BJ (cell line): ENCODE results near the gene SLC2A2. TPM values are rescaled to one million over a fixed set of nuclear protein-coding genes. Genes with fewer than 3 reads are reported as not detected.
A peak's percentile ranks its signal among the peaks of the same experiment; 100 is the strongest.

Experiments used
- CTCF ChIA-PET: fragments of 350-600 bp; formaldehyde crosslinking; extraction: SDS; loops from one replicate; lab custom pipeline; 2021; ENCODE audit warnings: antibody characterized with exemption, inconsistent platforms; lab: Yijun Ruan, JAX
- POLR2A ChIA-PET: fragments of 300-600 bp; sonication (Branson Sonifier 250); formaldehyde crosslinking; extraction: SDS; loops from one replicate; lab custom pipeline; 2021; ENCODE audit warnings: antibody characterized with exemption; lab: Charles Lee
- DNase-seq: peaks from one replicate; pipeline ENCODE4 v3.0.0-alpha.2; 2011; ENCODE audit warnings: low read depth
- H3K27me3 ChIP-seq: 2 replicates; pipeline ENCODE4 v1.6.0; 2011; ENCODE audit warnings: low read length; ENCODE audit not compliant: control insufficient read depth, insufficient read depth
- H3K36me3 ChIP-seq: 2 replicates; pipeline ENCODE4 v1.5.1; 2011; ENCODE audit warnings: low read length; ENCODE audit not compliant: control insufficient read depth, insufficient read depth
- H3K4me3 ChIP-seq: 2 replicates; pipeline ENCODE4 v1.5.1; 2011; ENCODE audit warnings: low read depth, mild to moderate bottlenecking, control low read depth, low read length
- polyA plus RNA-seq: library from polyadenylated mRNA; depleted of rRNA; stranded (reverse); fragments of >200 nt; gene quantifications from 2 replicates; pipeline ENCODE4 v1.2.3, GENCODE V29; 2011
- TF ChIP-seq, protein P1 (sequence below): IDR thresholded peaks from 2 replicates; pipeline ENCODE4 v1.5.1; 2011; ENCODE audit warnings: low read depth, mild to moderate bottlenecking, control low read depth, inconsistent platforms, low read length, moderate library complexity; ENCODE audit not compliant: insufficient read depth

SLC2A2 gene
- polyA plus RNA-seq, 1 experiment = not detected

DNA sequence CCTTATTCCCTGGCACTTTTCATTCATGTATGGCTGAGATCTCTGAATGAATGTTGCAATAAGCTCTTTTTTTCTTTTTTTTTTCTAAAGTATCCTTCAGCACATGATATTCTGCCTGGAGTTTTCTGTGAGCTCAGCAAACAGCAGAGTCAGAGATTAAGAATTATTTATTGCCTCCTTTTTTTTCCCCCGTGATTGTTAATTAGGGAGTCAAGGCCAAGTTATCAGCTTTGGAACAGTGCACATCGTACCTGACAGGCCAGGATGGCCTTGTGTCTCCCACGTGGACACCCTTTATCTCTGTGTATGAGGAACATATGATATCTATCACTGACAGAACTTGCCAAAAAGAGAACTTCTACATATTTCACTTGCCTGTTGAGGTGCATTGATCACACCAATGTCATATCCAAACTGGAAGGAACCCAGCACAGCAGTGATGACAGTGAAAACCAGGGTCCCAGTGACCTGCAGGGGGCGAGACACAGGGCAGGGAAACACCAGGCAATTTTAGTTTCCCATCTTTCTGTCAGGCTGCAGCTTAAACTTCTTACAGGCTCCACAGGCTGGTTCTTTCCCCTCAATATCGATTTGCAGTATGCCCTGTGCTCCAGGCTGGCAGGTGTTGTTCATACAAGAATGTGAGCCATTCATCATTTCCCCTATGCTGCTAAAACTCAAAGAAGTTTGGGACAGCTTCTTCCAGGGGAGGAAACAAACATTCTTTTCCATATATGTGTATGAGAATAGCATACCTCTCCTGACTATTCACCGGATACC is 8.2 kb downstream of the SLC2A2 start:
- Histone ChIP-seq H3K36me3 (no peaks in the 10 kb centered on the region), H3K27me3 (no peaks in the 10 kb centered on the region), H3K4me3 (no peak overlapping the region)
- CTCF ChIA-PET = interaction anchor here (1.4 to 1.5 kb wide), 2 partner anchors 22 to 57 kb away, joined by 4 read pairs; no protein-coding TSS in a partner anchor
- POLR2A ChIA-PET = no interaction called here
- no peak for DNase-seq
- TF ChIP-seq, protein P1, sequence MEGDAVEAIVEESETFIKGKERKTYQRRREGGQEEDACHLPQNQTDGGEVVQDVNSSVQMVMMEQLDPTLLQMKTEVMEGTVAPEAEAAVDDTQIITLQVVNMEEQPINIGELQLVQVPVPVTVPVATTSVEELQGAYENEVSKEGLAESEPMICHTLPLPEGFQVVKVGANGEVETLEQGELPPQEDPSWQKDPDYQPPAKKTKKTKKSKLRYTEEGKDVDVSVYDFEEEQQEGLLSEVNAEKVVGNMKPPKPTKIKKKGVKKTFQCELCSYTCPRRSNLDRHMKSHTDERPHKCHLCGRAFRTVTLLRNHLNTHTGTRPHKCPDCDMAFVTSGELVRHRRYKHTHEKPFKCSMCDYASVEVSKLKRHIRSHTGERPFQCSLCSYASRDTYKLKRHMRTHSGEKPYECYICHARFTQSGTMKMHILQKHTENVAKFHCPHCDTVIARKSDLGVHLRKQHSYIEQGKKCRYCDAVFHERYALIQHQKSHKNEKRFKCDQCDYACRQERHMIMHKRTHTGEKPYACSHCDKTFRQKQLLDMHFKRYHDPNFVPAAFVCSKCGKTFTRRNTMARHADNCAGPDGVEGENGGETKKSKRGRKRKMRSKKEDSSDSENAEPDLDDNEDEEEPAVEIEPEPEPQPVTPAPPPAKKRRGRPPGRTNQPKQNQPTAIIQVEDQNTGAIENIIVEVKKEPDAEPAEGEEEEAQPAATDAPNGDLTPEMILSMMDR = peak; percentile 41

DNA sequence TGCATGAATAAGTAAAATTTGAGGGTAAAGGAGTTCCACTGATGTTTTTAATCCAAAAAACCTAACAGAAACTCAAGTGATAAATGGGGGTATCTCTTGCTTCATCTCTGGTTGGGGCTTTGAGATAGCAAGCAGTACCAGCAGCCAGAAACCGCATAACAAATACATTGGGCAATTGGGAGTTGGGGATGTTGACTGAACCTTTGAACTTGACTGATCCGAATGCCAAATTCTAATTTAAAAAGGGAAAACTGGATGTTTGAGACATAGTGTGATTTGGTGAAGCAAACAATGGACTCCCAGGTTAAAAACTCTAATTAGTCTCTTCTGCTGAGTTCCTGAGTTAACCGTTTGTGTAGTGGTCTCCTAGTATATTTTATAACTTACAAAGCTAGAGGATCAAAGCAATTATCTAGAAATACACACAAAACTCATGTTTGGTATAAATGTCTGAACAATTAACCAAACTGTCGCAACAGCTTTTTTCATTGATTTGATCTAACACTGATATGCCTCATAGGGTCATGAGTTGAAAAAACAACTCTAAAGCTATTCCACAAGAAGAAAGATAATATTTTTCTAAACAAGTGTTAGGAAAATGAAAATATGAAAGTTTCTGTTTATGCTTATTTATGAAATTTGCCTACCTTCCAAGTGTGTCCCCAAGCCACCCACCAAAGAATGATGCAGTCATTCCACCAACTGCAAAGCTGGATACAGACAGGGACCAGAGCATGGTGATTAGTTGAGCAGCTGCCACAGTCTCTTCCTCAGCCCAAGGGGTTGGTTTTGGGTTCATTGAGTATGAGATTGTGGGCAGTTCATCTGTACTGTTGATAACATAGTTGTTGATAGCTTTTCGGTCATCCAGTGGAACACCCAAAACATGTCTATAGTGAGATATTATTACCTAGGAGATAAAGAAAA is 12.4 kb downstream of the SLC2A2 start:
- Histone ChIP-seq H3K27me3 (no peaks in the 10 kb centered on the region), H3K4me3 (no peak overlapping the region), H3K36me3 (no peaks in the 10 kb centered on the region)
- CTCF ChIA-PET = interaction anchor here (1.3 kb wide), 1 partner anchor 758 kb away, joined by 3 read pairs; no protein-coding TSS in a partner anchor
- no peak for DNase-seq
- TF ChIP-seq, protein P1 = no peak
- POLR2A ChIA-PET = interaction anchor here (0.6 kb wide), 1 partner anchor 75 kb away, joined by 3 read pairs; no protein-coding TSS in a partner anchor

DNA sequence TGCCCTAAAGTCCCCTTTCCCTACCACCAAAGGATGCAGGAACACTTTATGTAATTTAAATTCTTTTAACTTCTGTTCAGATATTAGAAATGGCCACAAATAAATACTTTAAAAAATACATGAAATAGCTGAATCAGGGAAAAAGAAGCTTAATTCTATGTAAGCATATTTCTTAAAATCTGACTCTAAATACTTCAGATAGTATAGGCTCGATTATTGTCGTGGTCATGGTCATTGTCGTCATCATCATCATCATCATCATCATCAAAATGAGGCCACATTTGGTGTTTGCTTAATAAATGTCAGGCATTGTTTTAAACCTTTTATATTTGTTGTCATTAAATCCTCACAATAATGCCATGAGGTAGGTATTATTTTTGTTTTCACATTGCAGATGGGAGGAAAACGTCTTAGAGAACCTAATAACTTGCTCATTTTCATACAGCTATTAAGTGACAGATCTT is 14.6 kb downstream of the SLC2A2 start:
- ChIA-PET POLR2A (interaction anchor here (0.6 kb wide), 1 partner anchor 460 kb away, joined by 3 read pairs; no protein-coding TSS in a partner anchor), CTCF (interaction anchor here (1.5 kb wide), 1 partner anchor 38 kb away, joined by 5 read pairs; no protein-coding TSS in a partner anchor)
- no peak overlapping the region for H3K4me3 ChIP-seq
- H3K27me3 ChIP-seq = no peaks in the 10 kb centered on the region
- DNase-seq = no peak
- H3K36me3 ChIP-seq = no peaks in the 10 kb centered on the region
- TF ChIP-seq, protein P1 = no peak

DNA sequence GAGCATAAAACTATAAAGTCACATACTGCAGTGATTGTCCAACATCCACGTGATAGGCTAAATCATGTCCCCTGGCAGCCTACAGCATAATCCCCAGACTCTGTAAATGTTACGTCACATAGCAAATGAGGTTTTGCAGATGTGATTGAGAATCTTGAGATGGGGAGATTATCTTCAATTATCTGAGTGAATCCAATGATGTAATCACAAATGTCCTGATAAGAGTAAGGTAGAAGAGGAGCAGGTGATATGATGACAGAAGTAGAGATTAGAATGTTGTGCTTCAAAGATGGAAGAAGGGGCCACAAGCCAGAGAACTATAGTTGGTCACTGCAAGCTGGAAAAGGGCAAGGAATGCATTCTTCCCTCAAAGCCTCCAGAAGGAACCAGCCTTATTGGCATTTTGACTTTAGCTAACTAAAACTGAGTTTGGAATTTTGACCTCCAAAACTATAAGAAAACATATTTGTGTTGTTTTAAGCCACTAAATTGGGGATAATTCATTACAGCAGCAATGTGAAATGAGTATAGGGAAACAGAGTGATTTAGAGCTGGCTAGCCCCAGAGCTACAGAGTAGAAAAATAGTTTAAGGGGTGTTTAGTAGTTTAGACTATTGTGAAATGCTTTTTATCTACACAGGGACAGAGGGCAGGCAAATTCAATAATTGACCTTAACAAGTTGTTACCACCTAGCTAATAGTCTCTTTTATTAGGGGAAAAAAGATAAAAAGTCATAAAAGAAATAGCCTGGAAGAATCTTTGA is 15.2 kb downstream of the SLC2A2 start:
- DNase-seq = no peak
- no peaks in the 10 kb centered on the region for H3K27me3 ChIP-seq
- TF ChIP-seq, protein P1 = no peak
- POLR2A ChIA-PET = interaction anchor here (0.6 kb wide), 1 partner anchor 460 kb away, joined by 3 read pairs; no protein-coding TSS in a partner anchor
- H3K4me3 ChIP-seq = no peak overlapping the region
- CTCF ChIA-PET = interaction anchor here (1.5 kb wide), 1 partner anchor 39 kb away, joined by 5 read pairs; no protein-coding TSS in a partner anchor
- H3K36me3 ChIP-seq = no peaks in the 10 kb centered on the region
